PFSK-1 (cell line): Measurements from ENCODE around the gene GSG1L.

Experiments
- FOXP2 ChIP-seq: optimal IDR thresholded peaks from 2 replicates; pipeline ENCODE3; 2011; ENCODE audit warnings: borderline replicate concordance, control low read depth, inconsistent platforms; ENCODE audit not compliant: insufficient read depth; ENCODE audit errors: extremely low read length, extremely low read depth
- POLR2AphosphoS5 ChIP-seq: IDR thresholded peaks from 2 replicates; pipeline ENCODE4 v1.6.1; 2012; ENCODE audit warnings: low read depth, mild to moderate bottlenecking, control low read depth, low read length, moderate library complexity
- SIN3A ChIP-seq: IDR thresholded peaks from 2 replicates; pipeline ENCODE4 v1.6.1; 2012; ENCODE audit warnings: mild to moderate bottlenecking, low read length, moderate library complexity, borderline replicate concordance; ENCODE audit not compliant: insufficient read depth
- TAF1 ChIP-seq: IDR thresholded peaks from 2 replicates; pipeline ENCODE4 v1.6.1; 2012; ENCODE audit warnings: low read length, control low read depth, borderline replicate concordance; ENCODE audit not compliant: insufficient read depth
- TF ChIP-seq, protein P1 (sequence below), 2 experiments: IDR thresholded peaks; 2 replicates each; pipeline versions ENCODE4 v1.6.1 to v1.8.0; 2011 to 2012; ENCODE audit warnings: low read depth in 2 of 2, low read length in 2 of 2, control low read depth in 1 of 2, inconsistent platforms in 1 of 2, mild to moderate bottlenecking in 1 of 2, moderate library complexity in 1 of 2; ENCODE audit not compliant: insufficient read depth in 1 of 2

The GSG1L gene

DNA sequence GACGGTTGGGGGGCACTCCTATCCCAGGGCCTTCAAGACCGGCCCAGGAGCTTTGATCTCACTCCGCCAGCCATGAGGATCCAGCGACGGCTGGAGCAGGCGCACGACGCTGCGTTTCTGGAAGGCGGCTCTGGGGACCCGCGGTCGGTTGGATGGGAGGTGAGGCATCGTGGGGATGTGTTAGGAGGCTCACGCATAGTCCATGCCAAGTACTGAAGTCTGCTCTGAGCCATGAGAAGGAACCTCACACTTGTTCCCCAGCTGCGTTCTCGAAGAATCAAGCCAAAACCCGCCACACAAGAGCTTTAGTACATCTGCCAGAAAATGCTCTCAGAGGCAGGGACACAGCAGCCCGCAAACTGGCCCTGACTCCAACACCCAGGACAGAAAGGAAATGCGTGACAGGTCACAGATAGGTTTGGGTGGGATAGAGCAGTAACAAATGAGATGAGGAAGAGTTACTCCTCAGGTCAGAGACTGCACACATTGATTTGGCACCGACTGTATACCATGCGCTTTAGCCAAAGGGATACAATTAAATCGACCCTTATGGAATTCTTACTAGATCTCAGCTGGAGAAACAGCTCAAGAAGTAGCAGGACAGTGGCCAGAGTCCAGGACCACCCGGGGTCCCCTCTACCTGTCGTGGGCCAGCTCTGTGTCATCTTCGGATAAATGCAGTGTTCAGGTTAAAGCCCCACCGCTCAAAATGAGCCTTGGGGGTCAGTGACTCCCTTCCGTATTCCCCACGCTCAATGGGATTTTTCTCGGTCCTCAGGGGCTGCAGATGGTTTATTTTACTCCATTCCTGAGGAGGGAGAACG, 6.7 kb upstream of the GSG1L start:
- no peak for TF ChIP-seq TAF1
- TF ChIP-seq POLR2AphosphoS5, result no peak
- TF ChIP-seq, protein P1, sequence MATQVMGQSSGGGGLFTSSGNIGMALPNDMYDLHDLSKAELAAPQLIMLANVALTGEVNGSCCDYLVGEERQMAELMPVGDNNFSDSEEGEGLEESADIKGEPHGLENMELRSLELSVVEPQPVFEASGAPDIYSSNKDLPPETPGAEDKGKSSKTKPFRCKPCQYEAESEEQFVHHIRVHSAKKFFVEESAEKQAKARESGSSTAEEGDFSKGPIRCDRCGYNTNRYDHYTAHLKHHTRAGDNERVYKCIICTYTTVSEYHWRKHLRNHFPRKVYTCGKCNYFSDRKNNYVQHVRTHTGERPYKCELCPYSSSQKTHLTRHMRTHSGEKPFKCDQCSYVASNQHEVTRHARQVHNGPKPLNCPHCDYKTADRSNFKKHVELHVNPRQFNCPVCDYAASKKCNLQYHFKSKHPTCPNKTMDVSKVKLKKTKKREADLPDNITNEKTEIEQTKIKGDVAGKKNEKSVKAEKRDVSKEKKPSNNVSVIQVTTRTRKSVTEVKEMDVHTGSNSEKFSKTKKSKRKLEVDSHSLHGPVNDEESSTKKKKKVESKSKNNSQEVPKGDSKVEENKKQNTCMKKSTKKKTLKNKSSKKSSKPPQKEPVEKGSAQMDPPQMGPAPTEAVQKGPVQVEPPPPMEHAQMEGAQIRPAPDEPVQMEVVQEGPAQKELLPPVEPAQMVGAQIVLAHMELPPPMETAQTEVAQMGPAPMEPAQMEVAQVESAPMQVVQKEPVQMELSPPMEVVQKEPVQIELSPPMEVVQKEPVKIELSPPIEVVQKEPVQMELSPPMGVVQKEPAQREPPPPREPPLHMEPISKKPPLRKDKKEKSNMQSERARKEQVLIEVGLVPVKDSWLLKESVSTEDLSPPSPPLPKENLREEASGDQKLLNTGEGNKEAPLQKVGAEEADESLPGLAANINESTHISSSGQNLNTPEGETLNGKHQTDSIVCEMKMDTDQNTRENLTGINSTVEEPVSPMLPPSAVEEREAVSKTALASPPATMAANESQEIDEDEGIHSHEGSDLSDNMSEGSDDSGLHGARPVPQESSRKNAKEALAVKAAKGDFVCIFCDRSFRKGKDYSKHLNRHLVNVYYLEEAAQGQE (IDR thresholded peaks at IDR 0.05; ENCODE audit: insufficient read depth in 1 of 2, low read depth in 2 of 2, low read length in 2 of 2), result no peak
- no peak for TF ChIP-seq SIN3A
- no peak for TF ChIP-seq FOXP2

DNA sequence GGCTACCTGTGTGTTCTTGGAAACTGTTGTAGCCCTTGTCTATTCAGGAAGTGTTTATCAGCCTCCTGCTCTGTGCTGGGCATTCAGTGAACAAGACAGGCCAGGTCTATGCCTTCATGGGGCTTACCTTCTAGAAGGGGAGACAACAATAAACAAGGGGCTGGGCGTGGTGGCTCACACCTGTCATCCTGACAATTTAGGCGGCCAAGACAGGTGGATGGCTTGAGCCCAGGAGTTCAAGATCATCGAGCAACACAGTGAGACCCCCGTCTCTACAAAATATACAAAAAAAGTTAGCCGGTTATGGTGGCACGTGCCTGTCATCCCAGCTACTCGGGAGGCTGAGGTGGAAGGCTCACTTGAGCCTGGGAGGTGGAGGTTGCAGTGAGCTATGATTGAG, 5.5 kb upstream of the GSG1L start:
- TF ChIP-seq TAF1 (no peak), POLR2AphosphoS5 (no peak), FOXP2 (no peak)
- TF ChIP-seq, protein P1 (IDR thresholded peaks at IDR 0.05; ENCODE audit: insufficient read depth in 1 of 2, low read depth in 2 of 2, low read length in 2 of 2), result no peak

DNA sequence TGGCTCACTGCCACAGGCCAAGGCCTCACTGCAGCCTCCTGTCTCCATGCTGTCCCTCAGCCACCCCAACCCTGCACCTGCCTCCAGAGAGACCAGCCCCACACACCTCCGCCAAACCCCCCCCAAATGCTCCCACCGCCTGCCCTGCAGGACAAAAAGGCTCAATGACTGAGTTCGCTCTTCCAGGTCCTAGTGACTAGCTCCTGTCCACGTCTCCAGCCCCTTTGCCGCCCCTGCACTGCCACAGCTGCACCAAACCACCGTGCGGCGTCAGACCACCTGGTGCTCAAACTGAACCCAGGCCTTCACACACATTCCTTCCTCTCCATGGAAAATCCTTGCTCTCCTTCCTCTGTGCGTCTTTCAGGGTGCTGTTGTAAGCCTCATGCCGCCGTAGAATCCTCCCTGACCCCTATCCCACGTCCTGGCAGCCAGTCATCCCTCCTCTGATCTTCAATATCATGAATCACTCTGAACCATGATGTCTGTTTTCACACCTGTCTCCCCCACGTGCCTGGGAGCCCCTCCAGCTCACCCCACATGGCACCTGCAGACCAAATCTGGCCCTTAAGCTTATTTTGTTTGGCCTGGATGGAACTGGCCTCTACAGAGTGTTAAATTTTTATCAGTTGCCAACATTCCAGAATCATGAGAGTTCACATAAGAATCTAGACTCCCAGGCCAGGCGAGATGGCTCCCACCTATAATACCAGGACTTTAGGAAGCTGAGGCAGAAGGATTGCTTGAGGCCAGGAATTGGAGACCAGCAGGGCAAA, 4.3 kb upstream of the GSG1L start:
- TF ChIP-seq POLR2AphosphoS5, result no peak
- TF ChIP-seq SIN3A, result no peak
- no peak for TF ChIP-seq FOXP2
- TF ChIP-seq, protein P1 (IDR thresholded peaks at IDR 0.05; ENCODE audit: insufficient read depth in 1 of 2, low read depth in 2 of 2, low read length in 2 of 2), result no peak
- TF ChIP-seq TAF1, result no peak

DNA sequence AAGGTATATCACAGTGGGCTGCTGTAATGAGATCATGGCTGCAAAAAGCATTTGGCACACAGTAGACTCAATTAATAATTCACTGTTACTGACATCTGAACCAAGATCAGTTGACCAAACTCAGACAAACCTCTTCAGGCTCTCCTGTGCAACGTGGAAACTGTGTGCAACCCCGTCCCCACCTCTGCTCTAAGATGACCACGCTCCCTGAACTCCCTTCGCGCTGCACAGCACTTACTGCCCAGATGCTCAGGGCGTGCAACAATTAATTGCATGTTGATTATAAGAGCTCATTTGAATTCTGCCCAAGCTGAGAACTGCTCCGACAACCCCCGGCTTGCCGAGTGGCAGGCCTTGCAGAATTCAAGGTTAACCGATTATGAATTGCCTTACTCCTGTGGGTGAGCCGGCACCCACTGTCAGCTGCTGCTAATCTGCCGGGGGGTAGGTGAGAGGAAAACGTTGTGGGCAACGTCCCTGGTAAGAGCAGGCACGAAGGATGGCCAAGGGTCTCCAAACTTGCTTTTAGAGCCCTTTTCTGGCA, 1.3 kb upstream of the GSG1L start:
- TF ChIP-seq TAF1 (no peak), POLR2AphosphoS5 (no peak), SIN3A (no peak), FOXP2 (no peak)
- TF ChIP-seq, protein P1 (IDR thresholded peaks at IDR 0.05; ENCODE audit: insufficient read depth in 1 of 2, low read depth in 2 of 2, low read length in 2 of 2), result no peak
